Liver (tissue), 9 donors: ENCODE measurements around the gene MOB3C. TPM values are rescaled to one million over a fixed set of nuclear protein-coding genes. Genes with fewer than 3 reads are reported as not detected.
A peak's percentile ranks its signal among the peaks of the same experiment; 100 is the strongest.

Experiments
- DNase-seq: peaks from one replicate; pipeline ENCODE4 v3.0.0-alpha.2; 2017; ENCODE audit warnings: low spot score
- H3K27ac ChIP-seq, 2 donors: one replicate each; pipeline ENCODE4 v1.7.0; 2013; ENCODE audit warnings: inconsistent platforms in 2 of 2, low read length in 2 of 2, control low read depth in 1 of 2, low read depth in 1 of 2, mild to moderate bottlenecking in 1 of 2
- H3K27me3 ChIP-seq, 4 donors: one replicate each; pipeline versions ENCODE4 v1.6.1 to v1.7.0; 2013; ENCODE audit warnings: low read length in 3 of 4, inconsistent platforms in 1 of 4, mild to moderate bottlenecking in 1 of 4, moderate library complexity in 1 of 4; ENCODE audit not compliant: control insufficient read depth in 4 of 4, insufficient read depth in 4 of 4
- H3K36me3 ChIP-seq, 4 donors: one replicate each; pipeline versions ENCODE4 v1.6.1 to v1.7.0; 2013; ENCODE audit warnings: low read length in 3 of 4, mild to moderate bottlenecking in 3 of 4, low read depth in 1 of 4, moderate library complexity in 1 of 4; ENCODE audit not compliant: control insufficient read depth in 4 of 4, insufficient read depth in 3 of 4
- H3K4me1 ChIP-seq, 4 donors: one replicate each; pipeline versions ENCODE4 v1.6.1 to v1.7.0; 2013; ENCODE audit warnings: low read length in 3 of 4, mild to moderate bottlenecking in 3 of 4, moderate library complexity in 1 of 4; ENCODE audit not compliant: control insufficient read depth in 4 of 4, insufficient read depth in 4 of 4
- H3K4me3 ChIP-seq, 3 donors: one replicate each; pipeline versions ENCODE4 v1.6.1 to v1.7.0; 2013; ENCODE audit warnings: low read length in 3 of 3, control low read depth in 1 of 3, low read depth in 1 of 3, mild to moderate bottlenecking in 1 of 3
- H3K9ac ChIP-seq, 2 donors: one replicate each; pipeline ENCODE4 v1.7.0; 2013; ENCODE audit warnings: low read length in 2 of 2, mild to moderate bottlenecking in 2 of 2, moderate library complexity in 2 of 2, control low read depth in 1 of 2, low read depth in 1 of 2
- H3K9me3 ChIP-seq, 4 donors: one replicate each; pipeline versions ENCODE4 v1.6.1 to v1.7.0; 2013; ENCODE audit warnings: low read length in 3 of 4; ENCODE audit not compliant: control insufficient read depth in 4 of 4
- EGR1 ChIP-seq, 2 donors: IDR thresholded peaks; 2 replicates each; pipeline ENCODE4 v1.6.1; 2016 to 2018; ENCODE audit warnings: antibody characterized with exemption in 2 of 2, low read depth in 2 of 2
- FOXA1 ChIP-seq: IDR thresholded peaks from 2 replicates; pipeline ENCODE4 v1.6.1; 2016; ENCODE audit warnings: antibody characterized with exemption
- FOXA2 ChIP-seq: IDR thresholded peaks from 2 replicates; pipeline ENCODE4 v1.6.1; 2016; ENCODE audit warnings: antibody characterized with exemption
- GABPA ChIP-seq, 2 donors: IDR thresholded peaks in 1 of 2; conservative IDR thresholded peaks in 1 of 2; 2 replicates each; pipeline ENCODE4 v1.6.1; 2016; ENCODE audit warnings: antibody characterized with exemption in 2 of 2, mild to moderate bottlenecking in 1 of 2, moderate library complexity in 1 of 2
- HNF4A ChIP-seq, 2 donors: conservative IDR thresholded peaks; 2 replicates each; pipeline ENCODE4 v1.6.1; 2016; ENCODE audit warnings: antibody characterized with exemption in 2 of 2, mild to moderate bottlenecking in 2 of 2
- HNF4G ChIP-seq: IDR thresholded peaks from 2 replicates; pipeline ENCODE4 v1.6.1; 2016; ENCODE audit warnings: antibody characterized with exemption
- JUND ChIP-seq, 2 donors: IDR thresholded peaks; 2 replicates each; pipeline ENCODE4 v1.6.1; 2016; ENCODE audit warnings: antibody characterized with exemption in 2 of 2
- NR2F2 ChIP-seq: IDR thresholded peaks from 2 replicates; pipeline ENCODE4 v1.6.1; 2016; ENCODE audit warnings: antibody characterized with exemption
- RAD21 ChIP-seq, 2 donors: IDR thresholded peaks; 2 replicates each; pipeline ENCODE4 v1.6.1; 2016; ENCODE audit warnings: antibody characterized with exemption in 2 of 2, mild to moderate bottlenecking in 2 of 2
- RXRA ChIP-seq, 2 donors: IDR thresholded peaks; 2 replicates each; pipeline ENCODE4 v1.6.1; 2017 to 2018; ENCODE audit warnings: antibody characterized with exemption in 2 of 2, mild to moderate bottlenecking in 1 of 2
- SP1 ChIP-seq: IDR thresholded peaks from 2 replicates; pipeline ENCODE4 v1.6.1; 2018; ENCODE audit warnings: antibody characterized with exemption, mild to moderate bottlenecking
- TAF1 ChIP-seq: conservative IDR thresholded peaks from 2 replicates; pipeline ENCODE4 v1.6.1; 2016; ENCODE audit warnings: antibody characterized with exemption, mild to moderate bottlenecking
- YY1 ChIP-seq: IDR thresholded peaks from 2 replicates; pipeline ENCODE4 v1.6.1; 2016; ENCODE audit warnings: antibody characterized with exemption, mild to moderate bottlenecking
- WGBS: extraction: QIAGEN DNeasy Blood & Tissue Kit; methylation state at CpG from one replicate; pipeline ENCODE4 v1.1.7; 2013; 5-methylcytosine and 5-hydroxymethylcytosine counted together
- polyA plus RNA-seq, 2 donors: library from polyadenylated mRNA; stranded (reverse) in 1 of 2; unstranded in 1 of 2; fragments of 200-250 nt in 1 of 2; fragments of >200 nt in 1 of 2; fragmentation: Nextera tagmentation in 1 of 2; extraction: Ambion mirVana in 1 of 2; gene quantifications; one replicate each; pipeline versions ENCODE4 v1.2.1 to v1.2.3, GENCODE V29; 2013 to 2015
- total RNA-seq, 2 donors: library from RNA; depleted of rRNA; stranded (reverse); fragments of >200 nt; gene quantifications; one replicate each; pipeline ENCODE4 v1.2.3, GENCODE V29; 2014
- TF ChIP-seq, protein P1 (sequence below): IDR thresholded peaks from 2 replicates; pipeline ENCODE4 v1.6.1; 2016; ENCODE audit warnings: antibody characterized with exemption, mild to moderate bottlenecking
- TF ChIP-seq, protein P2 (sequence below): IDR thresholded peaks from 2 replicates; pipeline ENCODE4 v1.6.1; 2016; ENCODE audit warnings: antibody characterized with exemption
- TF ChIP-seq, protein P3 (sequence below): IDR thresholded peaks from 2 replicates; pipeline ENCODE4 v1.6.1; 2016; ENCODE audit warnings: antibody characterized with exemption
- TF ChIP-seq, protein P4 (sequence below): IDR thresholded peaks from 2 replicates; pipeline ENCODE4 v1.6.1; 2016; ENCODE audit warnings: antibody characterized with exemption
- TF ChIP-seq, protein P5 (sequence below): fragments of 150-350 bp; IDR thresholded peaks from 2 replicates; pipeline ENCODE4 v1.5.1; 2017; ENCODE audit warnings: improper control_type of control experiment, low read depth, low read length; ENCODE audit not compliant: missing input control
- donor health status: healthy.
- donor health status: healthy.
- donor health status: healthy.
- donor health status: healthy.
- donor health status: healthy.

Gene MOB3C
- total and polyA plus RNA-seq, 4 donors, result 2.3 to 7.9 (median 5.4) TPM

GRCh38 chr1:46587069-46587468 lies 29.5 kb downstream of the MOB3C start:
- Histone ChIP-seq H3K4me1 (no peaks in the 10 kb centered on the region), H3K27ac (no peak overlapping the region), H3K9ac (no peak overlapping the region), H3K4me3 (no peak overlapping the region), H3K27me3 (no peaks in the 10 kb centered on the region), H3K9me3 (peaks cover 0 to 4% (median 0%) of the 10 kb centered on the region in 4 donors), H3K36me3 (peaks cover 6 to 68% (median 46%) of the 10 kb centered on the region in 4 donors)
- TF ChIP-seq TAF1 (no peak), FOXA2 (no peak), RXRA (IDR thresholded peaks at IDR 0.05) (no peak)
- TF ChIP-seq, protein P1, sequence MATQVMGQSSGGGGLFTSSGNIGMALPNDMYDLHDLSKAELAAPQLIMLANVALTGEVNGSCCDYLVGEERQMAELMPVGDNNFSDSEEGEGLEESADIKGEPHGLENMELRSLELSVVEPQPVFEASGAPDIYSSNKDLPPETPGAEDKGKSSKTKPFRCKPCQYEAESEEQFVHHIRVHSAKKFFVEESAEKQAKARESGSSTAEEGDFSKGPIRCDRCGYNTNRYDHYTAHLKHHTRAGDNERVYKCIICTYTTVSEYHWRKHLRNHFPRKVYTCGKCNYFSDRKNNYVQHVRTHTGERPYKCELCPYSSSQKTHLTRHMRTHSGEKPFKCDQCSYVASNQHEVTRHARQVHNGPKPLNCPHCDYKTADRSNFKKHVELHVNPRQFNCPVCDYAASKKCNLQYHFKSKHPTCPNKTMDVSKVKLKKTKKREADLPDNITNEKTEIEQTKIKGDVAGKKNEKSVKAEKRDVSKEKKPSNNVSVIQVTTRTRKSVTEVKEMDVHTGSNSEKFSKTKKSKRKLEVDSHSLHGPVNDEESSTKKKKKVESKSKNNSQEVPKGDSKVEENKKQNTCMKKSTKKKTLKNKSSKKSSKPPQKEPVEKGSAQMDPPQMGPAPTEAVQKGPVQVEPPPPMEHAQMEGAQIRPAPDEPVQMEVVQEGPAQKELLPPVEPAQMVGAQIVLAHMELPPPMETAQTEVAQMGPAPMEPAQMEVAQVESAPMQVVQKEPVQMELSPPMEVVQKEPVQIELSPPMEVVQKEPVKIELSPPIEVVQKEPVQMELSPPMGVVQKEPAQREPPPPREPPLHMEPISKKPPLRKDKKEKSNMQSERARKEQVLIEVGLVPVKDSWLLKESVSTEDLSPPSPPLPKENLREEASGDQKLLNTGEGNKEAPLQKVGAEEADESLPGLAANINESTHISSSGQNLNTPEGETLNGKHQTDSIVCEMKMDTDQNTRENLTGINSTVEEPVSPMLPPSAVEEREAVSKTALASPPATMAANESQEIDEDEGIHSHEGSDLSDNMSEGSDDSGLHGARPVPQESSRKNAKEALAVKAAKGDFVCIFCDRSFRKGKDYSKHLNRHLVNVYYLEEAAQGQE, result no peak
- TF ChIP-seq, protein P2, sequence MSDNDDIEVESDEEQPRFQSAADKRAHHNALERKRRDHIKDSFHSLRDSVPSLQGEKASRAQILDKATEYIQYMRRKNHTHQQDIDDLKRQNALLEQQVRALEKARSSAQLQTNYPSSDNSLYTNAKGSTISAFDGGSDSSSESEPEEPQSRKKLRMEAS, result peak; percentile 40
- no peak for DNase-seq
- 85% methylated on average over 7 of the region's 7 CpGs for WGBS

- TF ChIP-seq, protein P3, sequence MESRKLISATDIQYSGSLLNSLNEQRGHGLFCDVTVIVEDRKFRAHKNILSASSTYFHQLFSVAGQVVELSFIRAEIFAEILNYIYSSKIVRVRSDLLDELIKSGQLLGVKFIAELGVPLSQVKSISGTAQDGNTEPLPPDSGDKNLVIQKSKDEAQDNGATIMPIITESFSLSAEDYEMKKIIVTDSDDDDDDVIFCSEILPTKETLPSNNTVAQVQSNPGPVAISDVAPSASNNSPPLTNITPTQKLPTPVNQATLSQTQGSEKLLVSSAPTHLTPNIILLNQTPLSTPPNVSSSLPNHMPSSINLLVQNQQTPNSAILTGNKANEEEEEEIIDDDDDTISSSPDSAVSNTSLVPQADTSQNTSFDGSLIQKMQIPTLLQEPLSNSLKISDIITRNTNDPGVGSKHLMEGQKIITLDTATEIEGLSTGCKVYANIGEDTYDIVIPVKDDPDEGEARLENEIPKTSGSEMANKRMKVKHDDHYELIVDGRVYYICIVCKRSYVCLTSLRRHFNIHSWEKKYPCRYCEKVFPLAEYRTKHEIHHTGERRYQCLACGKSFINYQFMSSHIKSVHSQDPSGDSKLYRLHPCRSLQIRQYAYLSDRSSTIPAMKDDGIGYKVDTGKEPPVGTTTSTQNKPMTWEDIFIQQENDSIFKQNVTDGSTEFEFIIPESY, result no peak
- TF ChIP-seq RXRA (IDR thresholded peaks at IDR 0.05) (no peak), HNF4A (conservative IDR thresholded peaks at IDR 0.05) (no peak), HNF4G (no peak), SP1 (no peak), TAF1 (no peak), RAD21 (IDR thresholded peaks at IDR 0.05) (no peak), JUND (IDR thresholded peaks at IDR 0.05) (no peak), EGR1 (IDR thresholded peaks at IDR 0.05; ENCODE audit: low read depth in 2 of 2) (no peak), FOXA2 (no peak), NR2F2 (no peak), FOXA1 (no peak), YY1 (no peak), GABPA (IDR thresholded peaks at IDR 0.05 in 1 of 2, conservative IDR thresholded peaks at IDR 0.05 in 1 of 2) (no peak)
- TF ChIP-seq, protein P4, sequence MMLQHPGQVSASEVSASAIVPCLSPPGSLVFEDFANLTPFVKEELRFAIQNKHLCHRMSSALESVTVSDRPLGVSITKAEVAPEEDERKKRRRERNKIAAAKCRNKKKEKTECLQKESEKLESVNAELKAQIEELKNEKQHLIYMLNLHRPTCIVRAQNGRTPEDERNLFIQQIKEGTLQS, result no peak
- TF ChIP-seq, protein P5, sequence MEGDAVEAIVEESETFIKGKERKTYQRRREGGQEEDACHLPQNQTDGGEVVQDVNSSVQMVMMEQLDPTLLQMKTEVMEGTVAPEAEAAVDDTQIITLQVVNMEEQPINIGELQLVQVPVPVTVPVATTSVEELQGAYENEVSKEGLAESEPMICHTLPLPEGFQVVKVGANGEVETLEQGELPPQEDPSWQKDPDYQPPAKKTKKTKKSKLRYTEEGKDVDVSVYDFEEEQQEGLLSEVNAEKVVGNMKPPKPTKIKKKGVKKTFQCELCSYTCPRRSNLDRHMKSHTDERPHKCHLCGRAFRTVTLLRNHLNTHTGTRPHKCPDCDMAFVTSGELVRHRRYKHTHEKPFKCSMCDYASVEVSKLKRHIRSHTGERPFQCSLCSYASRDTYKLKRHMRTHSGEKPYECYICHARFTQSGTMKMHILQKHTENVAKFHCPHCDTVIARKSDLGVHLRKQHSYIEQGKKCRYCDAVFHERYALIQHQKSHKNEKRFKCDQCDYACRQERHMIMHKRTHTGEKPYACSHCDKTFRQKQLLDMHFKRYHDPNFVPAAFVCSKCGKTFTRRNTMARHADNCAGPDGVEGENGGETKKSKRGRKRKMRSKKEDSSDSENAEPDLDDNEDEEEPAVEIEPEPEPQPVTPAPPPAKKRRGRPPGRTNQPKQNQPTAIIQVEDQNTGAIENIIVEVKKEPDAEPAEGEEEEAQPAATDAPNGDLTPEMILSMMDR, result no peak
- TF ChIP-seq, protein P2, result no peak
- Histone ChIP-seq H3K27ac (no peak overlapping the region), H3K27me3 (no peaks in the 10 kb centered on the region), H3K9ac (no peak overlapping the region), H3K4me3 (no peak overlapping the region), H3K9me3 (peaks cover 0 to 4% (median 0%) of the 10 kb centered on the region in 4 donors), H3K4me1 (no peaks in the 10 kb centered on the region), H3K36me3 (peaks cover 5 to 64% (median 38%) of the 10 kb centered on the region in 4 donors)
- DNase-seq, result no peak
- WGBS, result 89% methylated on average over 12 of the region's 12 CpGs
Observed at GRCh38 chr1:46585312-46585938, 31.2 kb downstream of the MOB3C start.
